Breast epithelium (tissue), 3 donors: ENCODE measurements around the gene DXO.

Experiments used
- POLR2AphosphoS5 ChIP-seq, 3 donors: sonication (generic); formaldehyde crosslinking; IDR thresholded peaks; one replicate each; pipeline ENCODE4 v1.6.1; 2017; ENCODE audit warnings: antibody characterized with exemption in 3 of 3
- TF ChIP-seq, protein P1 (sequence below), 3 donors: fragments of 450-650 bp; IDR thresholded peaks; one replicate each; pipeline ENCODE4 v1.5.1; 2016 to 2017; ENCODE audit warnings: antibody characterized with exemption in 3 of 3, mild to moderate bottlenecking in 3 of 3, moderate library complexity in 3 of 3

DNA sequence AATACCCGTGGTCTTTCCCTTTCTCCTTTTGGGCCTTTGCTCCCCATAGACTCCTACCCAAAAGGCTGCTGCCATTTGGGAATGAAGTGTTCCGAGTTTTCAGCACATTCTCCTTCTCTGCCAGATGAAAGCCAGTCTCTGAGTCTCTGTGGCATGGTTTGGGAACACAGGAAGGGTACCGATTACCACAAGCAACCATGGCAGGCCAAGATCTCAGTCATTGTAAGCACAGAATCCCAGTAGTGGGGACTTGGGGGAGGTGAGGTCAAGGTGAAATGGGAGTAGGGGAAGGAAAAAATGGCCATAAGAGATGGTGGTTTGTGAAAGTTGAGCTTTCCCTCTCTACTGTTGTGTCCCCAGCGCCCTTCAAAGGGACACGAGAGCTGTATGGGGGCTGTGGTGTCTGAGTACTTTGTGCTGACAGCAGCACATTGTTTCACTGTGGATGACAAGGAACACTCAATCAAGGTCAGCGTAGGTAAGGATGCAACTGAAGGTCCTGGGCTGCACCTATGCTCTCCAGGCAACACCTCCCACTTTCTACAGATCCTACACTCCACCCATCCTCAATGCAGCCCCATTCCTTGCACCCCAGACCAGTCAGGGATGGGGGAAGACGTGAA, 21.9 kb downstream of the DXO start:
- TF ChIP-seq, protein P1, sequence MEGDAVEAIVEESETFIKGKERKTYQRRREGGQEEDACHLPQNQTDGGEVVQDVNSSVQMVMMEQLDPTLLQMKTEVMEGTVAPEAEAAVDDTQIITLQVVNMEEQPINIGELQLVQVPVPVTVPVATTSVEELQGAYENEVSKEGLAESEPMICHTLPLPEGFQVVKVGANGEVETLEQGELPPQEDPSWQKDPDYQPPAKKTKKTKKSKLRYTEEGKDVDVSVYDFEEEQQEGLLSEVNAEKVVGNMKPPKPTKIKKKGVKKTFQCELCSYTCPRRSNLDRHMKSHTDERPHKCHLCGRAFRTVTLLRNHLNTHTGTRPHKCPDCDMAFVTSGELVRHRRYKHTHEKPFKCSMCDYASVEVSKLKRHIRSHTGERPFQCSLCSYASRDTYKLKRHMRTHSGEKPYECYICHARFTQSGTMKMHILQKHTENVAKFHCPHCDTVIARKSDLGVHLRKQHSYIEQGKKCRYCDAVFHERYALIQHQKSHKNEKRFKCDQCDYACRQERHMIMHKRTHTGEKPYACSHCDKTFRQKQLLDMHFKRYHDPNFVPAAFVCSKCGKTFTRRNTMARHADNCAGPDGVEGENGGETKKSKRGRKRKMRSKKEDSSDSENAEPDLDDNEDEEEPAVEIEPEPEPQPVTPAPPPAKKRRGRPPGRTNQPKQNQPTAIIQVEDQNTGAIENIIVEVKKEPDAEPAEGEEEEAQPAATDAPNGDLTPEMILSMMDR (IDR thresholded peaks at IDR 0.05) = no peak
- no peak for TF ChIP-seq POLR2AphosphoS5 (IDR thresholded peaks at IDR 0.05)
